ENCODE data around the gene RABAC1.

Gene RABAC1

DNA sequence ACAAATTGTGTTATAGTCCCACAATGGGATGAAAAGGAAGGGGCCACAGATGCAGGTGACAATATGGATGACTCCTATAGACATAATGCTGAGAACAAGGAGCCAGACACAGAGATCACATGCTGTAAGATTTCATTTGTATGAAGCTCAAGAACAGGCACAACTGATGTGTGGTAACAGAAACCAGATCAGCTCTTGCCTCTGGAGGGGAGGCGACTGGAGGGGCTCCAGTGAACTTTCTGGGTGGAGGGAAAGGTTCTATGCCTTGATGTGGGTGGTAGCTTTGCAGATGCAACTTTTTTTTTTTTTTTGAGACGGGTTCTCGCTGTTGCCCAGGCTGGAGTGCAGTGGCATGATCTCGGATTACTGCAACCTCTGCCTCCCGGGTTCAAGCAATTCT, 6.0 kb upstream of the RABAC1 start:
- TF ChIP-seq, protein P1, sequence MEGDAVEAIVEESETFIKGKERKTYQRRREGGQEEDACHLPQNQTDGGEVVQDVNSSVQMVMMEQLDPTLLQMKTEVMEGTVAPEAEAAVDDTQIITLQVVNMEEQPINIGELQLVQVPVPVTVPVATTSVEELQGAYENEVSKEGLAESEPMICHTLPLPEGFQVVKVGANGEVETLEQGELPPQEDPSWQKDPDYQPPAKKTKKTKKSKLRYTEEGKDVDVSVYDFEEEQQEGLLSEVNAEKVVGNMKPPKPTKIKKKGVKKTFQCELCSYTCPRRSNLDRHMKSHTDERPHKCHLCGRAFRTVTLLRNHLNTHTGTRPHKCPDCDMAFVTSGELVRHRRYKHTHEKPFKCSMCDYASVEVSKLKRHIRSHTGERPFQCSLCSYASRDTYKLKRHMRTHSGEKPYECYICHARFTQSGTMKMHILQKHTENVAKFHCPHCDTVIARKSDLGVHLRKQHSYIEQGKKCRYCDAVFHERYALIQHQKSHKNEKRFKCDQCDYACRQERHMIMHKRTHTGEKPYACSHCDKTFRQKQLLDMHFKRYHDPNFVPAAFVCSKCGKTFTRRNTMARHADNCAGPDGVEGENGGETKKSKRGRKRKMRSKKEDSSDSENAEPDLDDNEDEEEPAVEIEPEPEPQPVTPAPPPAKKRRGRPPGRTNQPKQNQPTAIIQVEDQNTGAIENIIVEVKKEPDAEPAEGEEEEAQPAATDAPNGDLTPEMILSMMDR (IDR thresholded peaks at IDR 0.05; ENCODE audit: low read depth, low read length), result no peak
- no peak overlapping the region for H3K4me3 ChIP-seq (ENCODE audit: low read depth, low read length)
- in situ Hi-C loops (cut with HindIII; ENCODE audit: low sequenced_read_pairs), result no loop called here
- no peak for DNase-seq (ENCODE audit: low read depth, low spot score)

DNA sequence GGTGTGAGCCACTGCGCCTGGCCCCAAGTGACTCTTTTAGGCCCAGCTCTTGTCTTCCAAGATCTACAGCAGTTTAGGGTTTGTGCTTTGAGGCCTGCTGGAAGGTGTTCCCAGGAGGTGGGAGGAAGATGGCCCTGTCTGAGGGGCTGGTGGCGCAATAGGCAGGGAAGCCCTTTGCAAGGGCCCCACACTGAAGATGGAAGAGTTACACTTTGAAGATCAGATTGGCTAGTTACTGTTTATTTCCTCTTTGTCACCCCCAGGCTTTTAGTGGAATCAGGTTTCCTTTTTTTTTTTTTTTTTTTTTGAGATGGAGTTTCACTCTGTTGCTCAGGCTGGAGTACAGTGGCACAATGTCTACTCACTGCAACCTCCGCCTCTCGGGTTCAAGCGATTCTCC, 1.9 kb upstream of the RABAC1 start:
- H3K4me3 ChIP-seq (ENCODE audit: low read depth, low read length), result no peak overlapping the region
- TF ChIP-seq, protein P1 (IDR thresholded peaks at IDR 0.05; ENCODE audit: low read depth, low read length), result no peak
- DNase-seq (ENCODE audit: low read depth, low spot score), result no peak
- in situ Hi-C loops (cut with HindIII; ENCODE audit: low sequenced_read_pairs), result no loop called here

DNA sequence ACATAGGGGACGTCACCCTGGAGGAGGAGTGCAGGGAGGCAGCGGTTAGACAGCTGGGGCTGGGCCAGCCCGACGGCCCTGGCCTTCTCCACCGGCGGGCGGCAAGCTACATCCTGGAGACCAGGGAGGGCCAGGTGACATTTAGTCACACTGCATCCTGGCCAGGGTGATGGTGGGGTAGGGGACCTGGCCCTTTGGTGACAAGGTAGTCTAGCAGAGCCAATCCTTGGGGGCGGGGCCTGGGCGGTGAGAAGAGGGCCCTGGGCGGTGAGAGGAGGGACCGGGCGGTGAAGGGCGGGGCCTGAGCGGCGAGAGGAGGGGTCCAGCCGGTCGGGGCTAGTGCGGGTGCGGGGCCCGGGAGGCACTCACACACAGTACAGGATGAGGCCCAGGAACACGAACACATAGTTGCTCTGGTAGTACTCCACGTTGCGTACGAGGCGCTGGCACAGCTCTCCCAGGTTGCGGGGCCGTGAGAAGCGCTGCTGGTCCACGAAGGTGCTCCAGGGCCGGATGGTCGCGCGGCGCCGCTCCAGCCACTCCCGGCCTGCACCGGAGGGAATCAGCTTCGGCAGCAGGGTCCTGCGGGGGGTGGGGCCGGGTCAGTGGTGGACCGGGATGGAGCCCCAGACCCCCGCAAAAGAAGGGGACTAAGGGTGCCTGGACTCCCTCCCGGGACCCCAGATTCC, 610 bp downstream of the RABAC1 start:
- H3K4me3 ChIP-seq (ENCODE audit: low read depth, low read length), result peak overlapping the region; percentile 96
- TF ChIP-seq, protein P1 (IDR thresholded peaks at IDR 0.05; ENCODE audit: low read depth, low read length), result no peak
- in situ Hi-C loops (cut with HindIII; ENCODE audit: low sequenced_read_pairs), result no loop called here
- peak; percentile 70 for DNase-seq (ENCODE audit: low read depth, low spot score)

DNA sequence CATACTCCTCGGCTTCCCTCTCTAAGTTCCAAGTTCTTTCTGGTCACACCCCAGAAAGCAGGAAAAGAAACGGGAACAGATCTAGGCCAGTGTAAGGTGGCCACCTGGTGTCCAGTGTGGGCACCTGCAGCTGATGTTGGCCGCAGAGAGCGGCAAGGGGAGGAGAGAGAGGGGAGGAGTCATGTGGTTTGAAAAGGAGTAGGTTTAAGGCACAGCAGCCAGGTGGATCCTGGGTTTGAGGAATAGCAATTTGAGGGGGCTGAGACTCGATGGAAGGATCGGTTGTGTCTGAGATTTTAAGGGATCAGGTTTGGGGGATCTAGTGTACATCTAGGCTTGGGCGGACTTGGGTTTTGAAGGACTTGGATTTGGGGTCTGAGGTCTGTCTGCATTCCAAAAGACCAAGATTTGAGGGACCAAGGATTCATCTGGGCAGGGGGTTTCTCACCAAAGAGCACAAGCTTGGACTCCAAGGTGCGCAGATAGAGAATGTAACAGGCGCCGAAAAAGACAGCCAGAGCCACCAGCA, 1.2 kb downstream of the RABAC1 start:
- H3K4me3 ChIP-seq (ENCODE audit: low read depth, low read length), result peak overlapping the region; percentile 96
- TF ChIP-seq, protein P1 (IDR thresholded peaks at IDR 0.05; ENCODE audit: low read depth, low read length), result peak; percentile 92
- DNase-seq (ENCODE audit: low read depth, low spot score), result peak; percentile 84
- in situ Hi-C loops (cut with HindIII; ENCODE audit: low sequenced_read_pairs), result no loop called here

DNA sequence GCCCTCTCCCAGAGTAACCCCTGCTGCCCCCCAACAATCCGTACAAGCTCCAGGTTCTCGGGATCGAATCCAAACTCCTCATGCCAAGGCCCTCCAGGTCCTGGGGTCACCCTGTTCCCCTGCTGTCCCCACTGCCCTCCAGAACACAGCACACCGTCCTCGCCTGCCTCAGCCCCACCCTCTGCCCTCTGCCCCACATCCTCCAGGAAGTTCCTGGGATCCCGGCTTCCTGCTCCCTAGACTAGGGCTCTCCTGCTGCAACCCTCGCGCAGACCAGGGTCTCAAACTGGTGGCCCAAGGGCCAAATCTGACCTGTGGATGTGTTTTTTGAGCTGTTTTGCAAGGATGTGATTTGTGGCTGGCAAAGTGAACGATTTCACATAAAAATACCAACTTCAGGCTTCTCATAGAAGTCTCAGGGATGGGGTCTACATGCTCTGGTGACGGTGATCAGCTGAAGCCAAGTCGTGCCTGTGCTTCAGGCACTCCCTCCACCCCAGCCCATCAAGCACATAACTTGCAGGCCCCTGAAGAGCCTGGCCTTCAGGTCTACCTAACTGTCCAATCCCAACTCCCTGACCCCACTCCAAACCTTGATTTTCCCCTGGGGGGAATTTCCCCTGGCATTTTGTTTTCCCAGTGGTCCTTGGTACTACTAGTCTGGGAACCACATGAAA, 1.8 kb downstream of the RABAC1 start:
- in situ Hi-C loops (cut with HindIII; ENCODE audit: low sequenced_read_pairs), result no loop called here

DNA sequence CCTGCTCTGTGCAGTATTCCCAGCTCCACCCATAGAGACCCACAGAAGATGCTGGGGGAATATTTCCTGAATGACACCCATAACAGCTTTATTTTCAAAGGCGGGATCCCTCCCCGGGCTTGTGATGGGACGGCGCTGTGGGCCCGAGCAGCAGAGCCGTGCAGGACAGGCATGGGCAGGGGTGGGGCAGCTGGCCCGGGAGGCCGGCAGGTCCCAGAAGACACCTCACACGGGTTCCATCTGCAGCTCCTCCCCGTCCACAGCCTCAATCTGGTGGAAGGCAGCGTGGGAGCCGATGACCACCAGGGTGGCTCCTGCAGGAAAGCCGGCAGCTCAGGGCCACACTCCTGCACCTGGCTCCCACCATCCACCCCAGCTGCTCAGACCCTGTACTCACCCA, 2.5 kb downstream of the RABAC1 start:
- TF ChIP-seq, protein P1 (IDR thresholded peaks at IDR 0.05; ENCODE audit: low read depth, low read length), result no peak
- H3K4me3 ChIP-seq (ENCODE audit: low read depth, low read length), result no peak overlapping the region
- in situ Hi-C loops (cut with HindIII; ENCODE audit: low sequenced_read_pairs), result no loop called here
- no peak for DNase-seq (ENCODE audit: low read depth, low spot score)

More for the DNA sequence above, 1.8 kb downstream of the RABAC1 start:
- no peak overlapping the region for H3K4me3 ChIP-seq (ENCODE audit: low read depth, low read length)
- TF ChIP-seq, protein P1 (IDR thresholded peaks at IDR 0.05; ENCODE audit: low read depth, low read length), result no peak
- no peak for DNase-seq (ENCODE audit: low read depth, low spot score)

All from astrocyte of the spinal cord (primary cell).